NCI-H2029 treated with DMSO at 0.1 percent for 48 hours (cell line): ENCODE measurements around the gene GPRASP2.

Experiments
- DNase-seq: peaks from one replicate; lab custom pipeline; 2025; lab: John Stamatoyannopoulos, UW

GPRASP2 gene

DNA sequence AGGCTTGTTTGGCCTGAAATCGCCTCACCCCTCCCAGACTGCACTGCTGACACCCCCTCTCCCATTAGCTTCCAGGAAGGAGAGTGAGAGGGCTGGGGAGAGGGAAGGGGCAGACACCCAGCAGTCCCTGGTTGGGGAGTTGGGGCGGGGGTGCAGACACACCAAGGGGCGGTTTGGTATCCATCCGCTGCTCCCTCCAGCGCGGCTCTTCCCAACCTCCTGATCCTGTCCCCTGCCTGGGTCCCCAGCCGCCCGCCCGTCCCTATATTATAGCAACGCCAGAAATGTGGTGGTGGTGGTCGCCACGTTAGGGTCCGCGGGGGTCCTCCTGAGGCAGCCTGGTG is 33.2 kb downstream of the GPRASP2 start:
- no peak for DNase-seq

DNA sequence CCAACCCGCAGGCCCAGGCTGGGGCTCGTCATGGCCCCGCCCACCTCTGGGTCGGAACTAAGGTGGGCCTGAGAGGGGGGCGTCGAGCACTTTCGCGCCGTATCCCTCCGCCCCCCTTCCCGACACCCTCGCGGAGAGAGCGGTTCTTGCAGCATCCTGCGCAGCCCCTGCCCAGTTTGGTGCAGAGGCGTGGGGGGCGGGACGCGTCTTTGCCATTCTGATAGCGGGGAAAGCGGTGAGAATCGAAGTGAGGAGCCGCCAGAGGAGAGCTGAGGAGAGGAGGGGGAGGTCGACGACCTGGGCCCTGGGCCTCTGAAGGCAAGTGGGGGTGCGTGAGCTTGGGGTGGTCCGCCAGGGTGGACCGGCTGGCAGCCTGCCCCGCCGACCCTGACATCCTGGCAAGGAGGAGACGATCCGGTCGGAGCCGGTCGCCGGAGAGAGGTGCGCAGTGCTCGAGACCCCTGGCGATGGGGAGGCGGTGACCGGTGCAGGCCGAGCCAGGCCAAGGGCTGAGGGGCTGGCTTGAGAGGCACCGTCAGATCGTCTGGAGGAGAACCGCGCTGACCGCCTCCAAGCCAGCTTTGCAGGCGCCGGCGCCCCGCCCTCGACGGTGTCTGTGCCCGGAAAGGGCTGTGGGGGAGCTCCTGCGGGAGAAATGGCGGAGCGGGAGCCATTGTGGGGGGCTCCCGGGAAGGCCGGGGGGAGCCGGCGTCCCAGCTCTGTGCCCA is 33.8 kb downstream of the GPRASP2 start:
- DNase-seq, result no peak

DNA sequence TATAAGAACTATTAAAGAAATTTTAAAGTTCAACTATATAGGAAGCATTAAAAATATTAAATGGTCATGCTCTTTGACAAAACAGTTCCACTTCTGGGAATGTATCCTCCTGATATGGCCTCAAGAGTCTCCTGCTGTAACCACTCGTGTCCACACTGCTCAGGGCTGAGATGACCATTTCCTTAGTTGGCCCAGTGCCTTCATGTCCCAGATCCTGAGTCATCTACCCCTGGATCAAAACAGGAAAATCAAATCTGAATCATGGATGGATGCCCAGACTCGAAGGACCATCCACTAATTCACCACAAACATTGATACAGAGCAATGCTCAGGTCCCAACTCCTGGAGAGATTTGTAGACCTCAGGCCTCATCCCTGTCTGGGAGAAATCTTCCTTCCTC is 53.0 kb downstream of the GPRASP2 start:
- no peak for DNase-seq

DNA sequence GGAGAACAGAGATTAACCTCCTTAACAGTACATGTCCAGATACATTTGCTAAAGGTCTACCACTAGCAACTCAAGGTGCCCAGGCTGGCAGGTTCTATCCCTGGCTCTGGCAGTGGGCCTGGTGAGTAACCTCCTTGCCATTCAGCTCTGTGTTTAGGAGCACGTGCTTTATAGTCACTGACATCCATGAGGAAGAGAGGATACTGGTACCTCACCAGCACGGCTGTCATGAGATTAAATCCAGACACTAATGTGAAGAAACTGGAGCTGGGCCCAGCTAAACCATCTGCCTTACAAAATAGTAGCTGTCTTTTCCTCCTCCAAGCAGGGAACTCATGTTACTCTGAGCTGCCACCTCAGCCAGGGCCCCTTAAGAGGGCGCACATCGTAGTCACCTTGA is 53.6 kb downstream of the GPRASP2 start:
- no peak for DNase-seq

DNA sequence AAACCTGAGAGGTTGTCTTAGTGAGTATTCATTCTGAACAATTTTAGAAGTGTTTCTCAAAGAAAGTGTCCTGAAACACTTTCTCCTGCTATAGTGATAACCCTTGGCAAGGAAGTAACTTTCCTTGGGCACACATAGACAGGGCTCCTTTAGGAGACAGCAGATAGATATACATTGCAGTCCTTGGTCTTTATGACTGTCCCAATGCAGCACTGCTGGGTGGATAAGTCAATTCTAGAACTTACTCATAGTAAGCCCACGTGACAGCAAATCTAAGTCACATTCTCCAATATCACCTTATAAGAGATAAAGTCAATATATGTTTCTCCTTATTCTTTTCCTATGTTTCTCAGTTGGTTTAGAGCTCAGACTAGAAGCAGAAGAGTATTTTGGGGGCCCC is 55.0 kb downstream of the GPRASP2 start:
- no peak for DNase-seq
